ENCODE results near the gene CDH8.

DNA sequence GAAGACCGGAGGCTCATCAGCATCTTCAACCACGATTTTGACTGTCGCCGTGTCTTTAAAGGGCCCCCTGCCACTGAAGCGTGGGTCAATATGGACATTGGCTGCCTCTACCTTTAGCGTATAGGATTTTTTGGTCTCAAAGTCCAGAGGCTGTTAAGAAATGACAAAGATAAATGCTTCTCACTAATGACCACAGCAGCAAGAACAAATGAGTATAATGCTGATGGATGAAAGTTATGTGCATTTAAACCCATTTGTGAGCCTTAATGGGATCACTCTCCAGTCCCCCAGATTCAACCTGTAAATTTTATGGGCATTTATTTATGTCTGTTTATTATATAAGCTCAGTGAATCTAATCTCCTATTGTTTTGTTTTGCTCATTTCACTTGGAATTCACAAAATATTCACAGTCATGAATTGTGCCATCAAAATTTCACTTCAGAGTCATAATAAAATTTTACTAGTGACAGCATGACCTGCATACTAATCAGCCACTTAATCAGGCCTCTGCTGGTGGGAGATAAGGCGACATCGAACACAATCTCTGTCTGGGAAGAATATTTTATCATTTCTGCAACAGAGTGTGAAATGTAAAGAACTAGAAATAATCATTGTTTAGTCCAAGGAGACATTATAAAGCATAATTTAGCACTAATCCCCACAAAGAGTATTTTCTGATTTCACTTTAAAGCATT lies 218.5 kb downstream of the CDH8 start:
- no peak for TF ChIP-seq GATA2 (IDR thresholded peaks at IDR 0.05; ENCODE audit: insufficient read depth, insufficient read length, low read depth, low read length)
- TF ChIP-seq, protein P1, sequence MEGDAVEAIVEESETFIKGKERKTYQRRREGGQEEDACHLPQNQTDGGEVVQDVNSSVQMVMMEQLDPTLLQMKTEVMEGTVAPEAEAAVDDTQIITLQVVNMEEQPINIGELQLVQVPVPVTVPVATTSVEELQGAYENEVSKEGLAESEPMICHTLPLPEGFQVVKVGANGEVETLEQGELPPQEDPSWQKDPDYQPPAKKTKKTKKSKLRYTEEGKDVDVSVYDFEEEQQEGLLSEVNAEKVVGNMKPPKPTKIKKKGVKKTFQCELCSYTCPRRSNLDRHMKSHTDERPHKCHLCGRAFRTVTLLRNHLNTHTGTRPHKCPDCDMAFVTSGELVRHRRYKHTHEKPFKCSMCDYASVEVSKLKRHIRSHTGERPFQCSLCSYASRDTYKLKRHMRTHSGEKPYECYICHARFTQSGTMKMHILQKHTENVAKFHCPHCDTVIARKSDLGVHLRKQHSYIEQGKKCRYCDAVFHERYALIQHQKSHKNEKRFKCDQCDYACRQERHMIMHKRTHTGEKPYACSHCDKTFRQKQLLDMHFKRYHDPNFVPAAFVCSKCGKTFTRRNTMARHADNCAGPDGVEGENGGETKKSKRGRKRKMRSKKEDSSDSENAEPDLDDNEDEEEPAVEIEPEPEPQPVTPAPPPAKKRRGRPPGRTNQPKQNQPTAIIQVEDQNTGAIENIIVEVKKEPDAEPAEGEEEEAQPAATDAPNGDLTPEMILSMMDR (IDR thresholded peaks at IDR 0.05; ENCODE audit: extremely low read depth in 1 of 2, insufficient read depth in 1 of 2, low read depth in 1 of 2, low read length in 2 of 2), result no peak
